ENCODE data around the gene LITAF.
"Not testable (repeated sequence)": the region's sequence is repeated elsewhere in the genome, so short reads cannot be mapped to it uniquely, and the experiment has no call there.

Gene LITAF

DNA sequence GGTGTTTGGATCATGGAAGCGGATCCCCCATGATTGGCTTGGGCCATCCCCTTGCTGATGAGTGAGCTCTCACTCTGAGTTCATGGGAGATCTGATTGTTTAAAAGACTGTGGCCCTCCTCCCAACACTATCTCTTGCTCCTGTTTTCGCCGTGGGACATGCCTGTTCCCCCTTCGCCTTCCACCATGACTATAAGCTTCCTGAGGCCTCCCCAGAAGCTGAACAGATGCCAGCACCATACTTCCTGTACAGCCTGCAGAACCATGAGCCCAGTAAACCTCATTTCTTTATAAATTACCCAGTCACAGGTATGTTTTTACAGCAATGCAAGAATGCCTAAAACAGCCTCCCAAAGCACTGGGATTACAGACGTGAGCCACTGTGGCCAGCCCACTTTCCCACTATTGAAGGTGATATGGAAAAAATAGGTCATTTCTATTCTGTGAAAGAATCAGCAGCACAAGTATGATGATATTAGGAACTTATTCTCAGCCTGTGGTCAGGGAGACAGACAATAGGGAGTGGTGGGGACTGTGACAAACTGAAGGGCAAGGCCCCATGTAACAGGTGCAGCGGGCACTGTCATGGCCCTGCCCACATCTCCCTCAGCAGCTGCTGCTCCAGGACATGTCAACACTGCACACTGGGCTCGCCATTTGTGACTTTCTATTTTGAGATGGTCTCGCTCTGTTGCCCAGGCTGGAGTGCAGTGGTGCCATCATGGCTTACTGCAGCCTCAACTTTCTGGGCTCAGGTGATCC, 33.7 kb upstream of the LITAF start:
- no peak for DNase-seq

DNA sequence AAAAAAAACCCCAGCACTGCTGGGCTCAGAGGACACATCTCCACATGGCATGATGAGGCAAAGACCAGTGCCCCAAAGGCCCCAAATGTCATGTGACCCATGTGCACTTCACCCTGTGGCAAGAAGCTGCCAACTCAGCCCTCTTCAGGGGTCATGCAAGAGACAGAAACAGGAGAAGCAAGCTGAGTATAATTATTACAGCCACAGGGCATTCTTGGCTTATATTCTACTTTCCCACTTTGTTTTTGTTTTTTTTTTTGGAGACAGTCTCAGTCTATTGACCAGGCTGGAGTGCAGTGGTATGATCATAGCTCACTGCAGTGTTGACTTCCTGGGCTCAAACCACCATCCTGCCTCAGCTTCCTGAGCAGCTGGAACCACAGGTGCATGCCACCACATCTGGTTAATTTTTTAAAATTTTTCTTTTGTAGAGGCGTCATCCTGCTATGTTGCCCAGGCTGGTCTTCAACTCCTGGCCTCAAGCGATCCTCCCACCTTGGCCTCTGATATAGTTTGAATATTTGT, 32.7 kb upstream of the LITAF start:
- DNase-seq = no peak

DNA sequence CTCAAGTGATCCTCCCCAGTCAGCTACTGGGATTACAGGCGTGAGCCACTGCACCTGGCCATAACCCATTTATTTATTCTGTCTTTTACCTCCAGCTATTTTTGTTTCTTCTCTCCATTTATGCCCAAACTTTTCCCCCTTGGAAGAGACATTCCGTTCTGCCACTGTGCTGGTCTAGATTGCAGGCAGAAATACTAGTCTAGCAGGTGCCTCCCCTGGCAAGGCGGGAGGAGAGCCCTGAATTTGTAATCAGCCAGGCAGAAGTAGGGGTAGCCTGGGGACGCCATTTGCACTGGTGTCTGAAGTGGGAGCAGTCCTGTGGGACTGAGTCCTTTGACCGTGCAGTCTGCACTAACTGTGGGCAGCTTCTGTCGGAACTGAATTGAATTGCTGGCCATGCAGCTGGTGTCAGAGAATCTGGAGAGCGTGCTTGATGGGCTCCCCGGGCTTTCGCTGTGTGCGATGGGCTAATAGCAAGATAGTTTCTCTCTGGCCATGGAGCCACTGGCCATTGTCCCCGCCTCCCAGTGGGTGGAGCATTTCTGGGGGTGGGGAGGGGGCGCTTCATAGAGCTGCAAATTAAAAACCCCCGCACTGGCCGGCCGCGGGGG, 31.5 kb upstream of the LITAF start:
- DNase-seq = no peak

DNA sequence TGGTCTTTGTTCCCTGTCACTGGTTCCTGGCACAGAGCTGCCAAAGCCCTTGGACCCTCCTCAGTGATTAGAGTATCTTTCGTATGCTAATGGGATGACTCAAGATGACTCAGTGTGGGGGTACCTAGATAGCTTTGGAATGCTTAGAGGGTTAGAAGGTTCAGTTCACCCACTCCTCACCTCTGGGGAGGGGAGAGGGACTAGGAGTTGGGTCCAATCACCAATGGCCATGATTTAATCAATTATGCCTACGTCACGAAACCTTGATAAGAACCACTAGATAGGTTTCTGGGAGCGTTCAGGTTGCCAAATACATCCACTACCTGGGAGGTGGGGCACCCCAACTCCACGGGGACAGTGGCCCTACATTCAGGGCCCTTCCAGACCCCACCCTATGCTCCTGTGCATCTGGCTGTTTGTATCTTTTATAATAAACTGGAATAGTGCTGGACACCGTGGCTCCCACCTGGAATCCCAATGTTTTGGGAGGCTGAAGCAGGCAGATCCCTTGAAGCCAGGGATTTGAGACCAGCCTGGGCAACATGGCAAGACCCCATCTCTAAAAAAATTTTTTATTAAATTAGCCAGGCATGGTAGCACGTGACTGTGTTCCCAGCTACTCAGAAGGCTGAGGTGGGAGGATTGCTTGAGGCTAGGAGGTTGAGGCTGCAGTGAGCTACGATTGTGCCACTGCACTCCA, 29.2 kb upstream of the LITAF start:
- DNase-seq = no peak

DNA sequence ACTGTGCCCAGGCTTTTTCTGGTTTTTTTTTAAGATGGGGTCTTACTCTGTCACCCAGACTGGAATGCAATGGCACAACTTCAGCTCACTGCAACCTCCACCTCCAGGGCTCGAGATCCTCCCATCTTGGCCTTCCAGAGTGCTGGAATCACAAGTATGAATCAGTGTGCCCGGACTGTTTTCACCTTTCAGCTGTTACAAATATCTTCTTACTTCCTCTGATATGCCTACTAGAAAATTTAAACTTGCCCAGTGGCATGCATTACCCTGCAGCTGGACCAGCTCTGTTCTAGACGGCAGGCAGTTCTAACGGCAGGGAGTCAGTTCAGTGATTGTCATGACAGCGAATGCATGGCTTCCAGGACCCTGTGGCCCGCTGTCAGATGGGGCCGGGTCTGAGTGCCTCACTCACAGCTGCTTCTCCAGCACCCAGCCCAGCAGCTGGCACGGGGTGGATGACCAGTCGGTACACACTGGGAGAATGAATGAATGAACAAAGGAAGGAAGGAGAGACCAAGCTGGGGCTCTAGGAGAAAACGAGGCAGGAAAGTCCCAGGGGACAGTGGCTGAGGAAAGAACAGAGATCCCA, 28.0 kb upstream of the LITAF start:
- DNase-seq = no peak

DNA sequence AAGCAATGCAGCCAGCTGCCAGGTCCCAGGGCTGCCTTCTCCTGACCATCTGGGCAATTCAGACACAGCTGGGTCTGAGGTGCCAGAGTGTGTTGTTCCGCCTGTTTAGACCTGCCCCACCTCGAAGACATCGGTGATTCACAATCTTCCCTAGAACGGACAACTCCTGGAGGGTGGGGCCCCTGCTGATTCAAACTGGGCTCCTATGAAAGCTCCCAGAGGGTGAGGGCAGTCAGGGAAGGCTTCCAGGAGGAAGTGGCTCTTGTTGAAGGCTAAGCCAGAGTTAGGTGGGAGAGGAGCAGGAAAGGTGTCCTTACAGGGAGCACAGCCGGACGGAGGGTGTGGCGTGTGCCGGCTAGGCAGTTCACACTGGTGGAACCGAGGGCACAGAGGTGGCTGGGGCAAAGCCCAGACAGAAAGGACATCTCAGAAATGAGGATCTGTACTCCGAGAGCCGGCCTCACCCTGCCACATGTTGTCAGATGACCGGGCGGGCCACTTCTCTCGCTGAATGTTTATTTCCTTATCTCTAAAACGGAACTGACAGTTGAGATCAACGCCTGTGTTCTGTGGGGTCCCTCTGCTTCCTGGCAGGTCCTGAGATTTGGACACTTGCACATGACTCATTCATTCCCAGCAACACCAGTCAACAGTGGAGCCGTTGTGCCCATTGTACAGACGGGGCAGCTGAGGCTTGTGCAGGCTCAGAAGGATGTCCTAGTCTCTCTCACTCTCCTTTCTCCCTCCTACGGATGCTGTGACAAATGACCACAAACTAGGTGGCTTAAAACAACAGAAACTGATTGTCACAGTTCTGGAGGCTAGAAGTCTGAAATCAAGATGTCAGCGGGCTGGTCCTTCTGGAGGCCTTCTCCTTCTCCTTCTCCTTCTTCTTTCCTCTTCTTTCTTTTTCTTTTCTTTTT, 26.9 kb upstream of the LITAF start:
- DNase-seq = no peak

DNA sequence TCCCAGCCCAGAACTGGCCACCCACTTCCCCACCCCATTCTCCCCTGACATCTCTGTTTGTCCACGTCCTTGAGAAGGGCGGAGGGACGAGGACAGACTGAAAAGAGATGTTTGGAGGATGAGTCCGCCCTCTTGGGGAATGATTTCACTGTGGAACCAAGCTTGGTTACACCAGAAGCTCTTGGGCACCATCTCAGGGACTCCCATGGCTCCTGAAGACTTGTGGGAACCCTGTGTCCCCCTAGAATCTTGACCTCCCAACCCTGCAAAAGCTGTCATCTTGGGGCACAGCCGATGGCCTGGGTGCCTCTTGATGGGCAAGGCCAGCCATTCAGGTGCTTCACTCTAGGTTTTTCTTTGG, 25.9 kb upstream of the LITAF start:
- DNase-seq = no peak

DNA sequence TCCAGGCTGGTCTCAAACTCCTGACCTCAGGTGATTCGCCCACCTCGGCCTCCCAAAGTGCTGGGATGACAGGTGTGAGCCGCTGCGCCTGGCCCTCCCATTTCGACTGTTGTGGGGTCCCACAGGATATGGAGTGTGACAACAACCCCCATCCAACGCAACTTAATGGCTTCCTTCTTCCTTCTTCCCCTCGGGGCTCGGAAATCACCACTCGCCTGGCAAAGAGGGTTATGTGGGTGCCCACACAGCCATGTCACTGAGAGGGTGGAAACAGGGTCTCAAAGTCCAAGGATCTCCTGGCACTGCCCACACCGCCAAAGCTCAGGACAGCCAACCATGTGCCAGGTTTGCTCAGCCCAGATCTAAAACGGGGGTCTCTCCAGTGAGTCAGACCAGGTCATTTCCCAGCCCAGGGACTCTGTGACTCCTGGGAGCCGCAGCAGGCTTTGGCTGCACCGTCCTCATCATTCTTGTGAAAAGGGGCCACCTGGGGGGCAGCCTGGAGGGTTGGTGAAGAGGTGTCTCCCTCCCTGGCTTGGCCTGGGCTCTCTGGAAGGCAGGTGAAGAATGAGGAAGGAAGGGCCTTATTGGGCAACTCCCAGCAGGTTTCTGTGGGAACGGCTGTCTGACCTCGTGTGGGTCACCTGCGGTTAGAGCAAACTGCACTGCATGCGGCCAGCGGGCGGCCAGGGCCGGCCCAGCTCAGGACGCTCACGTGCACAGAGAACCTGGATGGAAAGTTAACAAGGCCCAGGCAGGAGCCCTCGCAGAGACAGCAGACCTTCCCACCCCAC, 25.3 kb upstream of the LITAF start:
- DNase-seq = no peak

DNA sequence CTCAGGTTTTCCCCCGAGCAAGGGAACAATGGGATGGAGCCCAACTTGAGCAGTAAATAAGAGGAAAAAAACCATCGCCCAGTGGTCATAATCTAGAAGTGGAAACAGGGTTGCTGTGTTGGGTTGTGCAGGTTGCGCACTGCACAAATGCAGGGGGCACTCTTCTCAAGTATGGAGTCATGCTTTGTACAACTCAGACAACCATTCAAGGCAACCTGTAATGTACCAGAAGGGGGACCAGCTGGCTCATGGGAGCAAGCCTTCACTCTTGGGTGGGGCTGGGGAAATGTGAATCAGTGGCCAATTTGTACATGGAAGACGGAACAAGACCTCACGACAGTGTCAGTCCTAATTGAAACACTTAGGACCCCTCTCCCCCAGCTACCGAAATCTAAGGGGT, 23.9 kb upstream of the LITAF start:
- no peak for DNase-seq

DNA sequence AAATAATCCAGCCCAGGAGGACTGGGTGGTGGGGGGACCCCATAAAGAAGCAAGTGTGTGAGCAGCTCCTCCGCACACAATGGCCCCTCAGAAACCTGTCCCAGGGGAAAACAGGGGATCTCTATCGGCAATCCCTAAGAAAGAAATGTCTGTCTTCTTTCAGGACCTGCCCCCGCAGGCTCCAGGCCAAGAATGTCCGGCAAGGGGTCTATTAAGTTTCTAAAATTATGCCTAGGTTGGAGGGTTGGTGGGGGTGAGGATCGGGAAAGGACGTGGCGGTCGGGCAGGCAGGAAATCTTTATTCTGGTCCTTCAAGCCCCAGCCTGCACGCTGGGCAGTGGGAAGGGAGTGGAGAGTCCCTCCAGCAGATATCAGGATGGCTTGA, 23.4 kb upstream of the LITAF start:
- no peak for DNase-seq

DNA sequence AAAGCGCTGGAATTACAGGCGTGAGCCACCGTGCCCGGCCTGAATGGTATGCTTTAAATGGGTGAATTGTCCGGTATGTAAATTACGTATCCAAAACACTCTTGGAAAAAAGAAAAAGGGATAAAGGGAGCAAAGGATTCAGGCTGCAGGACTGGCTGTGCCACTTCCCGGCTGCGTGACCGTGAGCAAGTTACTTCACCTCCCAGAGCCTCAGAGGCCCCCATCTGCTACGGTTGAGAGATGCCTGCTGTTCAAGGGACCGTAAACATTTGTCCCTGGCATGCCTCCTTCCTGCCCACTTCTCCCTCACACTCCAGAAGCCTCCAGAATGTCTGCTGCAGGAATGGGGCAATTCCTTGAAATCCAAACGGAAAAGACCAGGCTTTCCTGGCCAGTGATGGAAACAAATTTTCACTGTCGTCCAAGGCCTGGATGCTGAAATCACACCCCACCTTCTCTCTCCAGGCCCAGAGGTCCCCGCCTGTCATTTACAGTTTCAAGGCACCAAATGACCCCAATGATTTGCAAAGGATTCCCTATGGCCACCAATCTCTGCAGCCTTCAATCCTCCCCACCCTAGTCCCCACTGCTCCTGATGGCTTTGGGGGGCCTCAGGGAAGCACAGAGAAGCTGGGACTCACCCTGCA, 22.9 kb upstream of the LITAF start:
- DNase-seq = no peak

DNA sequence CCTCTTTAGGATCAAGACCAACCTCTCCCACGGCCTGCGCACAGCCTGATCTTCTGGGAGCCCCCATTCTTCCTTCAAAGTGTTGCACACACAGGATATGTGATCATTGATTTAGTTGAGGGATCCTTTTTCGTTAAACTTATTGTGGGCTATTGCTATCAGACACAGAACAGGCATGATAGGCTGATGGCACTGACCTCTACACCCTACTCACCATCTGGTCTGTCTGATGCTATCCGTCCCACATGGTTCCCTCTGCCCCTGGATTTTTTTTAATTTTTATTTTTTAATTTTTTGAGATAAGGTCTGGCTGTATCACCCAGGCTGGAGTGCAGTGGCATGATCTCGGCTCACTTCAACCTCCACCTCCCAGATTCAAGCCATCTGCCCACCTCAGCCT, 19.2 kb upstream of the LITAF start:
- no peak for DNase-seq

DNA sequence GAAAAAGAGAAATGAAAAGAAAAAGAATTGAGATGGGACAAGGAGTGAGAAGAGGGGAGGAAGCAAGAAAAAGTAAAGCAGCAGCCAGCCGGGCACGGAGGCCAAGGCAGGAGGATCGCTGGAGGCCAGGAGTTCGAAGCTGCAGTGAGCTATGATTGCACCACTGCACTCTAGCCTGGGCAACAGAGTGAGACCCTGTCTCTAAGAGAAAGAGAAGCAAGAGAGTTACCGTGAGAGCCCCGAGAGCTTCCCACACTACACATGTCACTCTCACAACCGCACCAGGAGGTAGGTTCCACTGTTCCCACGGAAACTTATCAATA, 18.8 kb upstream of the LITAF start:
- no peak for DNase-seq

DNA sequence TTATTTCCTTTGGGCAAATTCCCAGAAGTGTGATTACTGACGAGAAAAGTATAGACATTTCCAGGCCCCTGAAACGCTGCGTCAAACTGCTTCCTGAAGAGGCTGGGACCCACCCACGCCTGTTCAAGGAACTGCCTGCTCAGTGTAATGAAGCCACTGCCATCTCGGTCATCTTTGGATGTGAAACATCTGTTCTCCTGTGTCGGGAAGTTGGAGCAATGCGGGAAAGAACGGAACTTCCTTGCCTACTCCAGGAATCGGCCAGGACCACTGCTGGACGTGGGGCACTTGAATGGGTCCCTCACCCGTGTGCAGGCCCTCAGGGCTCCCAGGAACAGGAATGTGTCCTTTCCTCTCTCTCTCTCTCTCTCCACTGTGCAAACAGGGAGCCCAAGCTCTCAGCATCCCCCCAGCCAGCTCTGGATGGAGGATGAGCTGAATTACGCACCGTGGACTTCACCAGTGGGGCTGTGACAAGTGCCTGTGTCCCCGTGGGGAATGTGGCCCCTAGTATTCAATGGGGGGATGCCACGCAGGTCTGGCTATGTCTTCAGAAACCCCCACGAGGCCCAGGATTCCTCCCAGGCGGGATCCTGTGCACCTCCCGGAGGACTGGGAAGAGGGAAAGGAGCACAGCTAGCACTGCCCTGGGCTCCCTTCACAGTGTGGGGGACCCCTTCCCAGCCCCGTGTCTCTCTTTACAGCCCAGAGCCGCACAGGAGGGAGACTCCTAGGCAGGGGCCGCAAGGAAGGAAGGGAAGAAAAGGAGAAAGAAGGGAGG, 18.3 kb upstream of the LITAF start:
- DNase-seq = no peak

DNA sequence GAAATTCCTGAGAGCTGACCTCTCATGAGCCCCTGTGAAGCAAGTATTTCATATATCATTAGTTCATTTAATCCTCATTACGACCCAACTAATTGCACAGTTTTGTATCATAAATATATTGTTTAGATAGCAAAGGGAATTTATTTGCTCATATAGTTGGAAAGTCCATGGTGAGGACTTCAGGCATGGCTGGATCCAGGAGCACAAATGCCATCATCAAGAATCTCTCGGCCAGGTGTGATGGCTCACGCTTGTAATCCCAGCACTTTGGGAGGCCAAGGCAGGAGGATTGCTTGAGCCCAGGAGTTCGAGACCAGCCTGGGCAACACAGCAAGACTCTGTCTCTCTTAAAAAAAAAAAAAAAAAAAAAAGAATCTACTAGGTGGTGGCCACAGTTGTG, 17.6 kb upstream of the LITAF start:
- DNase-seq = not testable (repeated sequence)

DNA sequence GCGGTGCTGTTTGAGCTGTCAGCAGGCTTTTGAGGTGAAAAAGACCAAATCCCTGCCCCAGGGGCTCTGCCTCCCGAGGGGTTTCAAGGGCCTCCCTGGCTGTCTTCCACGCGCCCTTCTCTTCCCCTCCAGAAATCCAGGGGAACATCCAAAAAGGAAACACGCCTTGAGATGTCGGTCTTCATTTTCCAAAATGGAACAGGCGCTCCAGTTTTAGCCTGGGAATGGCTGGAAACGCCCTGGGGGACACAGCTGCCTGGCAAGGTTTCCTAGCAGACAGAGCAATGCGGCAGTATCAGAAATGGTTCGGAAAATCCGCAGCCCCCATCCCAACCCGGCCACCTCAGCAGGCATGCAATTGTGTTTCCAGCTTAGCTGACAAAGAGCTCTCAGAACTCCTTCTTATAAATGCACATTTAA, 16.6 kb upstream of the LITAF start:
- no peak for DNase-seq

DNA sequence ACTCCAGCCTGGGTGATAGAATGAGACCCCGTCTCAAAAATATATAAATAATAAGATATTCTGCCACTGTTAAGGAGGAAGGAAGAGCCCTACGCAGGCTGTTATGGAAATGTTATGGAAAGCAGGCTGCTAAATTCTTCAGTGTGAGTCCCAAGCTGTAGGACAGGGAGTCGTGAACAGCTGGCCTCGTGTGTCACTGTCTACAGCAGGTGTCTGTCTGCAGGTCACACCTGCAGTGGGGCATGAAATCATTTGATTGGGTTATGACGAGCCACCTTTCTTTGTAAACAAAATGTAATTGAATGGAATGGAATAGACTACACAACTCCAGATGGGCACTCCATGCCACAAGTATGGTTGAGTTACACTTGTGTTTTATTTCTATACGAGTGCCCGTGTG, 15.6 kb upstream of the LITAF start:
- no peak for DNase-seq

DNA sequence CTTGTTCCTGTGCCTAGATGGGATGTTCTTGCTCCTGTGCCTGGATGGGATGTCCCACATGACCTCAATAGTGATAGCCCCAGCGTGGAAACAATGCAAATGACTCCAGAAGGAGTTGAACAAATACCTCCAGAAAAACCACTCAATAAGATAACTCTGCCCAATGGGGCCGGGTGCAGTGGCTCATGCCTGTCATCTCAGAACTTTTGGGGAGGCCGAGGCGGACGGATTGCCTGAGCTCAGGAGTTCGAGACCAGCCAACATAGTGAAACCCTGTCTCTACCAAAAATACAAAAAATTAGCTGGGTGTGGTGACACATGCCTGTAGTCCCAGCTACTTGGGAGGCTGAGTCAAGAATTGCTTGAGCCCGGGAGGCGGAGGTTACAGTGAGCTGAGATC, 15.2 kb upstream of the LITAF start:
- DNase-seq = no peak

DNA sequence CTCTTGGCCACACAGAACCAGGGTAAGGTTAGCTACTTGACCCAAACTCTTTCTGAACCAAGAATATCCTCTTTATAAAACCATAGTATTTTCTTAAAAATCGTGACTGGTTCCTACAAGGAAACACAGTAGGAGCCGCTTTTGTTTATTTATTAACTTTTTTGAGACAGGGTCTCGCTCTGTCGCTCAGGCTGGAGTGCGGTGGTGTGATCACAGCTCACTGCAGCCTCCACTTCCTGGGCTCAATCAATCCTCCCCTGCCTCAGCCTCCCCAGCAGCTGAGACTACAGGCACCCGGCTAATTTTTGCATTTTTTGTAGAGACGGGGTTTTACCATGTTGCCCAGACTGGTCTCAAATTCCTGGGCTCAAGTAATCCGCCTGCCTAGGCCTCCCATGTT, 14.7 kb upstream of the LITAF start:
- DNase-seq = no peak

DNA sequence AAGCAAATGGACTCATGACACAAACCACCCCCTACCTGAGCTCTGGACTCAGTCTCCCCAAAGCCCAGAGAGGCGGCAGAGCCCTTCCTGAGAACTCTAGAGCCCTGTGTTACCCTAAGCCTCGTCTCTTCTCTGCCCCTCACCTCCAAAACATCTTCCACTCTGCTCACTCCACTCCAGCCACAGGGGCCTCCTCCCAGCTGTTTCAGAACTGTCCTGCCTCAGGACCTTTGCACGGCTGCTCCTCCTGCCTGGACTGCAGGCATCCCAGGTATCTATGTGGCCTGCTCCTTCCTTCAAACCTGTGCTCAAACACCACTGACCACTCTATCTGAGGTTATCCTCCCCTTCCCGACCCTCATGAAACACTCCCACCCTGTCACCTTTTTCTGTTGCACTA, 12.9 kb upstream of the LITAF start:
- DNase-seq = no peak

Measured in NCI-H2081 treated with DMSO at 0.1 percent for 48 hours (cell line).